ENCODE measurements around the gene KCNMA1. TPM values are rescaled to one million over a fixed set of nuclear protein-coding genes. Genes with fewer than 3 reads are reported as not detected.

Gene KCNMA1
- total RNA-seq, 1 donor from 2014 or later = 30.1 TPM

GRCh38 chr10:77022671-77023070, 614.9 kb downstream of the KCNMA1 start:
- TF ChIP-seq CTCF (conservative IDR thresholded peaks at IDR 0.05) = no peak
- peaks cover 13% of the 10 kb centered on the region for H3K27me3 Mint-ChIP-seq
- no peaks in the 10 kb centered on the region for H3K4me1 Mint-ChIP-seq (ENCODE audit: unreplicated experiment)
- H3K27ac Mint-ChIP-seq = no peak overlapping the region
- no peak for DNase-seq (ENCODE audit: extremely low spot score, unreplicated experiment)
- no peaks in the 10 kb centered on the region for H3K36me3 Mint-ChIP-seq
- no peaks in the 10 kb centered on the region for H3K9me3 Mint-ChIP-seq
- H3K4me3 Mint-ChIP-seq = no peak overlapping the region

DNA sequence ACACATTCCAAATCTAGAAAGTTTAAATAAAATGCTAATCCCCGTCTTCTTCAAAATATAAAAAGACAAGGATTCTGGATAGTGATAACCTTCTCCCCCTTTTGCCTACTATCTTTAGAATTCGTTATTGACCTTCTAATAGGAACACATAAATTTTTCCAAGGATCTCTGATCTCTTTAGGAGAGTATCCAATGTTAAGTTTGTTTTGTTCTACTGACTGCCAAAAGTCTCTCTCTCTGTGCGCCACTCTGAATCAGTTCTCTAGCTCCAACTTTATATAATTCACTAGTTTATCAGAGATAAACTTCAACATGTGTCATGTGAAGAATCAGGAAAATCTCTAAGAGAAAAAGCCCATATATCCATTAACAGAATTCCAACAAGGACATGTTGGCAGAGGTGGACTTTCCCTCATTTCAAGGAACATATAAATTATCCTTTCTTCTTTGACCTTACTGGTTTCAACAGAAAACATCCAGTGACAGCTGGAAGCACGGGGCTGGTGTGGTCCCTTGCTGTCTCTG, 615.6 kb downstream of the KCNMA1 start:
- peaks cover 13% of the 10 kb centered on the region for H3K27me3 Mint-ChIP-seq
- no peak for DNase-seq (ENCODE audit: extremely low spot score, unreplicated experiment)
- H3K4me3 Mint-ChIP-seq = no peak overlapping the region
- no peaks in the 10 kb centered on the region for H3K9me3 Mint-ChIP-seq
- no peaks in the 10 kb centered on the region for H3K4me1 Mint-ChIP-seq (ENCODE audit: unreplicated experiment)
- no peak for TF ChIP-seq CTCF (conservative IDR thresholded peaks at IDR 0.05)
- no peaks in the 10 kb centered on the region for H3K36me3 Mint-ChIP-seq
- no peak overlapping the region for H3K27ac Mint-ChIP-seq

DNA sequence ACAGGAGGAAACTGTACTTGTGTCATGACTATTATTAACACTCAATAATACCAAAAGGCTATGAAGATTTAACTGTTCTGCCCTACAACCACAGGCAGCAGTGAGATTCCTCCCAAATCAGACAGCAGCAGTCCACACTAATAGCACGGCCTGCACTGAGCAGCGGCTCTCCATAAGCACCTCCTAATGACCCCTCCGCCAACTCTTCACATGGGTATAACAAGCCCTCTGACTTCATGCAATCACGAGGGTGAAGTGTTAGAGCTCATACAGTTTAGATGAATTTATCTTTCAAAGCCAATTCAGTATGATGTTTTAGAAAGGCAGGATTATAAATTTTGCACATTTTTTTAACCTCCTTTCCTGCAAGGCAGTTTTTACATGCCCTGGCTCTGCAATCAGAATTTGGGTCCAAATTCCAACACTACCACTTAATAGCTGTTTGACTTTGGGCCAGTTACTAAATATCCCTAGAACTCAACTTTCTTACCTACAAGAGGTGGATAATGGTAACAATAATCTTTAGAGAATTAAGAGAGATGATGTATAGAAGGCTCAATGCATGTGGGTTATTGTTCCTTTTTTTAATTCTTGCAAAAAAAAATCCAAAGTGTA, 617.1 kb downstream of the KCNMA1 start:
- no peaks in the 10 kb centered on the region for H3K4me1 Mint-ChIP-seq (ENCODE audit: unreplicated experiment)
- H3K27me3 Mint-ChIP-seq = peaks cover 21% of the 10 kb centered on the region
- no peak overlapping the region for H3K4me3 Mint-ChIP-seq
- H3K27ac Mint-ChIP-seq = no peak overlapping the region
- TF ChIP-seq CTCF (conservative IDR thresholded peaks at IDR 0.05) = no peak
- no peak for DNase-seq (ENCODE audit: extremely low spot score, unreplicated experiment)
- H3K9me3 Mint-ChIP-seq = peaks cover 5% of the 10 kb centered on the region
- no peaks in the 10 kb centered on the region for H3K36me3 Mint-ChIP-seq

- peaks cover under 1% of the 10 kb centered on the region for H3K4me1 Mint-ChIP-seq (ENCODE audit: unreplicated experiment)
- DNase-seq (ENCODE audit: extremely low spot score, unreplicated experiment) = no peak
- H3K27me3 Mint-ChIP-seq = peaks cover 15% of the 10 kb centered on the region
- no peak for TF ChIP-seq CTCF (conservative IDR thresholded peaks at IDR 0.05)
- H3K4me3 Mint-ChIP-seq = no peak overlapping the region
- H3K36me3 Mint-ChIP-seq = no peaks in the 10 kb centered on the region
- H3K27ac Mint-ChIP-seq = no peak overlapping the region
- H3K9me3 Mint-ChIP-seq = peaks cover 6% of the 10 kb centered on the region
Observed at GRCh38 chr10:77016855-77017254, 620.8 kb downstream of the KCNMA1 start.

DNA sequence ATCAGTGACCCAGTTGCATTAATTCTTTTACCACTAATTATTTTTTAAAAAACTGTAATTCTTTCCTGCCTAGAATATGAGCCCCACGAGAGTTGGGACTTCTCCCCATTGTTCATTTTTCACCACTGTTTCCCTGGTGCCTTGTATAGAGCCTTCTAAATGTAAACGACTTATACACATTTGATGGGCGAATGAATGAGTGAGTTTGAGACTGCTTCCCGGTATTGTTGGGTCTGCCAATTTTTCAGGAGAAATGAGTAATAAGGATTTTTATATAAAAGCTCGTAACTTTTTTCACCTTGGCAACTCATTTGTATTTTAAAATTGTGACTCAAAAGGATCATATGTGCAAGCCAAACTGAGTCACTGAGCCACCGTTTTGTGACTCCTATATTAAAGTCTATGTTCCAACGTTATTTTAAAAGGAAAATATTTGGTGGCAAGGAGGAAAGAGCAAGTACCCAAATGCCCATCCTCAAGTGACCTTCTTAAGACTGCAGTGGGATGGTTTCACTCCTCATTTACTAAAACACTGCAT, 621.3 kb downstream of the KCNMA1 start:
- peaks cover 6% of the 10 kb centered on the region for H3K9me3 Mint-ChIP-seq
- TF ChIP-seq CTCF (conservative IDR thresholded peaks at IDR 0.05) = no peak

More for the DNA sequence above, 621.3 kb downstream of the KCNMA1 start:
- DNase-seq (ENCODE audit: extremely low spot score, unreplicated experiment) = no peak
- Mint-ChIP-seq H3K27me3 (peaks cover 15% of the 10 kb centered on the region), H3K4me3 (no peak overlapping the region), H3K4me1 (ENCODE audit: unreplicated experiment) (peaks cover 4% of the 10 kb centered on the region), H3K36me3 (no peaks in the 10 kb centered on the region), H3K27ac (no peak overlapping the region)
